Activated CD8-positive, alpha-beta memory T cell treated with anti-CD3 and anti-CD28 coated beads, Interleukin-2, amount 10 ng/mL, durations not matched to agents 7 days and 5 days (primary cell): ENCODE measurements around the gene FBH1. TPM values are rescaled to one million over a fixed set of nuclear protein-coding genes. Genes with fewer than 3 reads are reported as not detected.

Source experiments
- ATAC-seq: fragments of 150-1000 bp; cut with Tn5 transposase; one replicate; pipeline ENCODE4 v1.10.0; 2021; ENCODE audit warnings: moderate library complexity
- CTCF ChIA-PET: fragments of 350-600 bp; sonication (Branson Sonifier 250); formaldehyde crosslinking; loops from one replicate; lab custom pipeline; 2021; ENCODE audit warnings: antibody characterized with exemption; lab: Charles Lee
- DNase-seq: peaks from one replicate; pipeline ENCODE4 v3.0.0-alpha.2; 2020
- H3K27ac Mint-ChIP-seq: one replicate; pipeline ENCODE4 v1.8.0; 2021; ENCODE audit warnings: mild to moderate bottlenecking, mixed read lengths
- H3K27me3 Mint-ChIP-seq: one replicate; pipeline ENCODE4 v1.8.0; 2021; ENCODE audit warnings: mixed read lengths
- H3K36me3 Mint-ChIP-seq: one replicate; pipeline ENCODE4 v1.8.0; 2021; ENCODE audit warnings: mild to moderate bottlenecking, mixed read lengths
- H3K4me1 Mint-ChIP-seq: one replicate; pipeline ENCODE4 v1.8.0; 2021; ENCODE audit warnings: mixed read lengths
- H3K4me3 Mint-ChIP-seq: one replicate; pipeline ENCODE4 v1.8.0; 2021; ENCODE audit warnings: mild to moderate bottlenecking, moderate library complexity, mixed read lengths
- H3K9me3 Mint-ChIP-seq: one replicate; pipeline ENCODE4 v1.8.0; 2022; ENCODE audit warnings: low read depth, mixed read lengths
- total RNA-seq, 2 experiments: library from RNA; stranded (reverse); gene quantifications; one replicate each; pipeline ENCODE4 v1.2.3, GENCODE V29; 2021

Gene FBH1
- total RNA-seq, 2 experiments from 2014 or later: 55.1 to 66.3 TPM

- peaks cover 28% of the 10 kb centered on the region for H3K36me3 Mint-ChIP-seq
- H3K9me3 Mint-ChIP-seq: no peaks in the 10 kb centered on the region
- CTCF ChIA-PET: no interaction called here
- H3K27ac Mint-ChIP-seq: no peak overlapping the region
- ATAC-seq (no peak), DNase-seq (no peak)
- H3K27me3 Mint-ChIP-seq: no peaks in the 10 kb centered on the region
- H3K4me3 Mint-ChIP-seq: no peak overlapping the region
- no peaks in the 10 kb centered on the region for H3K4me1 Mint-ChIP-seq
Measured at GRCh38 chr10:5917305-5917704, 27.3 kb downstream of the FBH1 start.

- Mint-ChIP-seq H3K27ac (no peak overlapping the region), H3K36me3 (peaks cover 29% of the 10 kb centered on the region), H3K9me3 (no peaks in the 10 kb centered on the region), H3K4me3 (no peak overlapping the region), H3K4me1 (no peaks in the 10 kb centered on the region), H3K27me3 (no peaks in the 10 kb centered on the region)
- DNase-seq (no peak), ATAC-seq (no peak)
- CTCF ChIA-PET: no interaction called here
Measured at GRCh38 chr10:5918763-5919162, 28.7 kb downstream of the FBH1 start.

GRCh38 chr10:5919568-5919967, 29.5 kb downstream of the FBH1 start:
- DNase-seq (no peak), ATAC-seq (no peak)
- Mint-ChIP-seq H3K36me3 (peaks cover 32% of the 10 kb centered on the region), H3K4me3 (no peak overlapping the region), H3K27ac (no peak overlapping the region), H3K9me3 (no peaks in the 10 kb centered on the region), H3K4me1 (no peaks in the 10 kb centered on the region), H3K27me3 (no peaks in the 10 kb centered on the region)
- CTCF ChIA-PET: no interaction called here

- no peak overlapping the region for H3K4me3 Mint-ChIP-seq
- H3K4me1 Mint-ChIP-seq: no peaks in the 10 kb centered on the region
- no peaks in the 10 kb centered on the region for H3K9me3 Mint-ChIP-seq
- ATAC-seq (no peak), DNase-seq (no peak)
- peaks cover 29% of the 10 kb centered on the region for H3K36me3 Mint-ChIP-seq
- H3K27me3 Mint-ChIP-seq: no peaks in the 10 kb centered on the region
- CTCF ChIA-PET: no interaction called here
- no peak overlapping the region for H3K27ac Mint-ChIP-seq
Measured at GRCh38 chr10:5921746-5922145, 31.7 kb downstream of the FBH1 start.

GRCh38 chr10:5924889-5925288, 34.8 kb downstream of the FBH1 start:
- no peak for DNase-seq
- CTCF ChIA-PET: no interaction called here
- Mint-ChIP-seq H3K36me3 (peaks cover 38% of the 10 kb centered on the region), H3K4me1 (no peaks in the 10 kb centered on the region), H3K4me3 (no peak overlapping the region), H3K27me3 (no peaks in the 10 kb centered on the region), H3K9me3 (no peaks in the 10 kb centered on the region), H3K27ac (no peak overlapping the region)
- ATAC-seq: no peak

- peaks cover 38% of the 10 kb centered on the region for H3K36me3 Mint-ChIP-seq
- DNase-seq: no peak
- ATAC-seq: no peak
- CTCF ChIA-PET: no interaction called here
- no peaks in the 10 kb centered on the region for H3K4me1 Mint-ChIP-seq
- no peaks in the 10 kb centered on the region for H3K9me3 Mint-ChIP-seq
- no peak overlapping the region for H3K27ac Mint-ChIP-seq
- H3K27me3 Mint-ChIP-seq: no peaks in the 10 kb centered on the region
- no peak overlapping the region for H3K4me3 Mint-ChIP-seq
Measured at GRCh38 chr10:5927306-5927705, 37.3 kb downstream of the FBH1 start.

GRCh38 chr10:5929442-5929841, 39.4 kb downstream of the FBH1 start:
- no peaks in the 10 kb centered on the region for H3K4me1 Mint-ChIP-seq
- peaks cover 31% of the 10 kb centered on the region for H3K36me3 Mint-ChIP-seq
- H3K4me3 Mint-ChIP-seq: no peak overlapping the region
- H3K27ac Mint-ChIP-seq: no peak overlapping the region
- no peaks in the 10 kb centered on the region for H3K27me3 Mint-ChIP-seq
- CTCF ChIA-PET: no interaction called here
- ATAC-seq (no peak), DNase-seq (no peak)
- no peaks in the 10 kb centered on the region for H3K9me3 Mint-ChIP-seq

- Mint-ChIP-seq H3K4me1 (no peaks in the 10 kb centered on the region), H3K27me3 (no peaks in the 10 kb centered on the region), H3K9me3 (no peaks in the 10 kb centered on the region), H3K4me3 (no peak overlapping the region), H3K36me3 (peaks cover 28% of the 10 kb centered on the region), H3K27ac (no peak overlapping the region)
- DNase-seq (no peak), ATAC-seq (no peak)
- CTCF ChIA-PET: no interaction called here
Measured at GRCh38 chr10:5930272-5930671, 40.2 kb downstream of the FBH1 start.

GRCh38 chr10:5932345-5932744, 42.3 kb downstream of the FBH1 start:
- no peaks in the 10 kb centered on the region for H3K9me3 Mint-ChIP-seq
- no peak overlapping the region for H3K4me3 Mint-ChIP-seq
- CTCF ChIA-PET: no interaction called here
- H3K36me3 Mint-ChIP-seq: peaks cover 23% of the 10 kb centered on the region
- DNase-seq: no peak
- H3K27me3 Mint-ChIP-seq: no peaks in the 10 kb centered on the region
- H3K27ac Mint-ChIP-seq: no peak overlapping the region
- no peak for ATAC-seq
- no peaks in the 10 kb centered on the region for H3K4me1 Mint-ChIP-seq

GRCh38 chr10:5933909-5934546, 44.0 kb downstream of the FBH1 start:
- CTCF ChIA-PET: no interaction called here
- H3K27me3 Mint-ChIP-seq: no peaks in the 10 kb centered on the region
- peaks cover 22% of the 10 kb centered on the region for H3K36me3 Mint-ChIP-seq

GRCh38 chr10:5935628-5936027, 45.6 kb downstream of the FBH1 start:
- Mint-ChIP-seq H3K9me3 (no peaks in the 10 kb centered on the region), H3K4me1 (no peaks in the 10 kb centered on the region), H3K4me3 (no peak overlapping the region), H3K36me3 (peaks cover 14% of the 10 kb centered on the region), H3K27me3 (no peaks in the 10 kb centered on the region), H3K27ac (no peak overlapping the region)
- DNase-seq: no peak
- no peak for ATAC-seq
- CTCF ChIA-PET: no interaction called here

More at GRCh38 chr10:5933909-5934546, 44.0 kb downstream of the FBH1 start:
- Mint-ChIP-seq H3K4me1 (no peaks in the 10 kb centered on the region), H3K27ac (no peak overlapping the region), H3K4me3 (no peak overlapping the region), H3K9me3 (no peaks in the 10 kb centered on the region)
- DNase-seq (no peak), ATAC-seq (no peak)

- no peaks in the 10 kb centered on the region for H3K4me1 Mint-ChIP-seq
- CTCF ChIA-PET: no interaction called here
- no peak overlapping the region for H3K4me3 Mint-ChIP-seq
- H3K36me3 Mint-ChIP-seq: peaks cover 12% of the 10 kb centered on the region
- H3K9me3 Mint-ChIP-seq: no peaks in the 10 kb centered on the region
- ATAC-seq: no peak
- no peak overlapping the region for H3K27ac Mint-ChIP-seq
- H3K27me3 Mint-ChIP-seq: no peaks in the 10 kb centered on the region
- no peak for DNase-seq
Measured at GRCh38 chr10:5937016-5937415, 47.0 kb downstream of the FBH1 start.

GRCh38 chr10:5938291-5938690, 48.2 kb downstream of the FBH1 start:
- Mint-ChIP-seq H3K4me1 (no peaks in the 10 kb centered on the region), H3K27me3 (no peaks in the 10 kb centered on the region), H3K27ac (no peak overlapping the region), H3K36me3 (peaks cover 12% of the 10 kb centered on the region), H3K9me3 (no peaks in the 10 kb centered on the region), H3K4me3 (no peak overlapping the region)
- DNase-seq: no peak
- no peak for ATAC-seq
- CTCF ChIA-PET: no interaction called here

- H3K27me3 Mint-ChIP-seq: no peaks in the 10 kb centered on the region
- H3K4me3 Mint-ChIP-seq: no peak overlapping the region
- peaks cover 10% of the 10 kb centered on the region for H3K36me3 Mint-ChIP-seq
- no peaks in the 10 kb centered on the region for H3K9me3 Mint-ChIP-seq
- DNase-seq: no peak
- CTCF ChIA-PET: no interaction called here
- ATAC-seq: no peak
- H3K27ac Mint-ChIP-seq: no peak overlapping the region
- peaks cover 3% of the 10 kb centered on the region for H3K4me1 Mint-ChIP-seq
Measured at GRCh38 chr10:5940807-5941218, 50.8 kb downstream of the FBH1 start.

GRCh38 chr10:5941579-5941978, 51.5 kb downstream of the FBH1 start:
- Mint-ChIP-seq H3K27me3 (no peaks in the 10 kb centered on the region), H3K4me1 (peaks cover 5% of the 10 kb centered on the region), H3K27ac (no peak overlapping the region), H3K36me3 (peaks cover 7% of the 10 kb centered on the region), H3K9me3 (no peaks in the 10 kb centered on the region), H3K4me3 (no peak overlapping the region)
- no peak for ATAC-seq
- CTCF ChIA-PET: no interaction called here
- no peak for DNase-seq
